ENCODE results near the gene NUDT19. TPM values are rescaled to one million over a fixed set of nuclear protein-coding genes. Genes with fewer than 3 reads are reported as not detected.

Gene NUDT19
- total and polyA plus RNA-seq, 2 experiments from 2014 or later = 2.4 to 3.9 TPM

GRCh38 chr19:32658075-32658474, 33.5 kb upstream of the NUDT19 start:
- Mint-ChIP-seq H3K27ac (peak overlapping the region; percentile 36; the same call in 1 of the 2 replicates), H3K36me3 (ENCODE audit: low read depth) (peaks cover 14% of the 10 kb centered on the region; the same call in 2 of the 3 replicates), H3K27me3 (ENCODE audit: insufficient read depth, low read depth, poor library complexity) (peaks cover 5% of the 10 kb centered on the region), H3K4me3 (no peak overlapping the region), H3K9me3 (no peaks in the 10 kb centered on the region), H3K4me1 (peaks cover 3% of the 10 kb centered on the region; the same call in 2 of the 3 replicates)
- H3K27ac ChIP-seq (ENCODE audit: low read depth) = no peak overlapping the region
- no peak overlapping the region for H3K4me2 ChIP-seq
- ATAC-seq (no peak), DNase-seq (ENCODE audit: low spot score) (no peak)
- H3K36me3 ChIP-seq (ENCODE audit: insufficient read depth) = no peaks in the 10 kb centered on the region
- H3K79me2 ChIP-seq (replicated peaks; ENCODE audit: insufficient read depth) = peaks cover 39% of the 10 kb centered on the region
- H3K4me3 ChIP-seq = no peak overlapping the region
- no peaks in the 10 kb centered on the region for H3F3A ChIP-seq (replicated peaks; ENCODE audit: low read depth)
- H3K27me3 ChIP-seq (ENCODE audit: insufficient read depth) = no peaks in the 10 kb centered on the region
- H2AFZ ChIP-seq = no peak overlapping the region
- peaks cover 13% of the 10 kb centered on the region for H4K20me1 ChIP-seq (replicated peaks; ENCODE audit: insufficient read depth)
- TF ChIP-seq, protein P1, sequence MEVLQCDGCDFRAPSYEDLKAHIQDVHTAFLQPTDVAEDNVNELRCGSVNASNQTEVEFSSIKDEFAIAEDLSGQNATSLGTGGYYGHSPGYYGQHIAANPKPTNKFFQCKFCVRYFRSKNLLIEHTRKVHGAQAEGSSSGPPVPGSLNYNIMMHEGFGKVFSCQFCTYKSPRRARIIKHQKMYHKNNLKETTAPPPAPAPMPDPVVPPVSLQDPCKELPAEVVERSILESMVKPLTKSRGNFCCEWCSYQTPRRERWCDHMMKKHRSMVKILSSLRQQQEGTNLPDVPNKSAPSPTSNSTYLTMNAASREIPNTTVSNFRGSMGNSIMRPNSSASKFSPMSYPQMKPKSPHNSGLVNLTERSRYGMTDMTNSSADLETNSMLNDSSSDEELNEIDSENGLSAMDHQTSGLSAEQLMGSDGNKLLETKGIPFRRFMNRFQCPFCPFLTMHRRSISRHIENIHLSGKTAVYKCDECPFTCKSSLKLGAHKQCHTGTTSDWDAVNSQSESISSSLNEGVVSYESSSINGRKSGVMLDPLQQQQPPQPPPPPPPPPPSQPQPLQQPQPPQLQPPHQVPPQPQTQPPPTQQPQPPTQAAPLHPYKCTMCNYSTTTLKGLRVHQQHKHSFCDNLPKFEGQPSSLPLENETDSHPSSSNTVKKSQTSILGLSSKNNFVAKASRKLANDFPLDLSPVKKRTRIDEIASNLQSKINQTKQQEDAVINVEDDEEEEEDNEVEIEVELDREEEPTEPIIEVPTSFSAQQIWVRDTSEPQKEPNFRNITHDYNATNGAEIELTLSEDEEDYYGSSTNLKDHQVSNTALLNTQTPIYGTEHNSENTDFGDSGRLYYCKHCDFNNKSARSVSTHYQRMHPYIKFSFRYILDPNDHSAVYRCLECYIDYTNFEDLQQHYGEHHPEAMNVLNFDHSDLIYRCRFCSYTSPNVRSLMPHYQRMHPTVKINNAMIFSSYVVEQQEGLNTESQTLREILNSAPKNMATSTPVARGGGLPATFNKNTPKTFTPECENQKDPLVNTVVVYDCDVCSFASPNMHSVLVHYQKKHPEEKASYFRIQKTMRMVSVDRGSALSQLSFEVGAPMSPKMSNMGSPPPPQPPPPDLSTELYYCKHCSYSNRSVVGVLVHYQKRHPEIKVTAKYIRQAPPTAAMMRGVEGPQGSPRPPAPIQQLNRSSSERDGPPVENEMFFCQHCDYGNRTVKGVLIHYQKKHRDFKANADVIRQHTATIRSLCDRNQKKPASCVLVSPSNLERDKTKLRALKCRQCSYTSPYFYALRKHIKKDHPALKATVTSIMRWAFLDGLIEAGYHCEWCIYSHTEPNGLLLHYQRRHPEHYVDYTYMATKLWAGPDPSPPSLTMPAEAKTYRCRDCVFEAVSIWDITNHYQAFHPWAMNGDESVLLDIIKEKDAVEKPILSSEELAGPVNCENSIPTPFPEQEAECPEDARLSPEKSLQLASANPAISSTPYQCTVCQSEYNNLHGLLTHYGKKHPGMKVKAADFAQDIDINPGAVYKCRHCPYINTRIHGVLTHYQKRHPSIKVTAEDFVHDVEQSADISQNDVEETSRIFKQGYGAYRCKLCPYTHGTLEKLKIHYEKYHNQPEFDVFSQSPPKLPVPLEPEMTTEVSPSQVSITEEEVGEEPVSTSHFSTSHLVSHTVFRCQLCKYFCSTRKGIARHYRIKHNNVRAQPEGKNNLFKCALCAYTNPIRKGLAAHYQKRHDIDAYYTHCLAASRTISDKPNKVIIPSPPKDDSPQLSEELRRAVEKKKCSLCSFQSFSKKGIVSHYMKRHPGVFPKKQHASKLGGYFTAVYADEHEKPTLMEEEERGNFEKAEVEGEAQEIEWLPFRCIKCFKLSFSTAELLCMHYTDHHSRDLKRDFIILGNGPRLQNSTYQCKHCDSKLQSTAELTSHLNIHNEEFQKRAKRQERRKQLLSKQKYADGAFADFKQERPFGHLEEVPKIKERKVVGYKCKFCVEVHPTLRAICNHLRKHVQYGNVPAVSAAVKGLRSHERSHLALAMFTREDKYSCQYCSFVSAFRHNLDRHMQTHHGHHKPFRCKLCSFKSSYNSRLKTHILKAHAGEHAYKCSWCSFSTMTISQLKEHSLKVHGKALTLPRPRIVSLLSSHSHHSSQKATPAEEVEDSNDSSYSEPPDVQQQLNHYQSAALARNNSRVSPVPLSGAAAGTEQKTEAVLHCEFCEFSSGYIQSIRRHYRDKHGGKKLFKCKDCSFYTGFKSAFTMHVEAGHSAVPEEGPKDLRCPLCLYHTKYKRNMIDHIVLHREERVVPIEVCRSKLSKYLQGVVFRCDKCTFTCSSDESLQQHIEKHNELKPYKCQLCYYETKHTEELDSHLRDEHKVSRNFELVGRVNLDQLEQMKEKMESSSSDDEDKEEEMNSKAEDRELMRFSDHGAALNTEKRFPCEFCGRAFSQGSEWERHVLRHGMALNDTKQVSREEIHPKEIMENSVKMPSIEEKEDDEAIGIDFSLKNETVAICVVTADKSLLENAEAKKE (CRISPR knock-in tag; IDR thresholded peaks at IDR 0.05) = no peak
- TF ChIP-seq, protein P2, sequence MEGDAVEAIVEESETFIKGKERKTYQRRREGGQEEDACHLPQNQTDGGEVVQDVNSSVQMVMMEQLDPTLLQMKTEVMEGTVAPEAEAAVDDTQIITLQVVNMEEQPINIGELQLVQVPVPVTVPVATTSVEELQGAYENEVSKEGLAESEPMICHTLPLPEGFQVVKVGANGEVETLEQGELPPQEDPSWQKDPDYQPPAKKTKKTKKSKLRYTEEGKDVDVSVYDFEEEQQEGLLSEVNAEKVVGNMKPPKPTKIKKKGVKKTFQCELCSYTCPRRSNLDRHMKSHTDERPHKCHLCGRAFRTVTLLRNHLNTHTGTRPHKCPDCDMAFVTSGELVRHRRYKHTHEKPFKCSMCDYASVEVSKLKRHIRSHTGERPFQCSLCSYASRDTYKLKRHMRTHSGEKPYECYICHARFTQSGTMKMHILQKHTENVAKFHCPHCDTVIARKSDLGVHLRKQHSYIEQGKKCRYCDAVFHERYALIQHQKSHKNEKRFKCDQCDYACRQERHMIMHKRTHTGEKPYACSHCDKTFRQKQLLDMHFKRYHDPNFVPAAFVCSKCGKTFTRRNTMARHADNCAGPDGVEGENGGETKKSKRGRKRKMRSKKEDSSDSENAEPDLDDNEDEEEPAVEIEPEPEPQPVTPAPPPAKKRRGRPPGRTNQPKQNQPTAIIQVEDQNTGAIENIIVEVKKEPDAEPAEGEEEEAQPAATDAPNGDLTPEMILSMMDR (conservative IDR thresholded peaks at IDR 0.05; ENCODE audit: low read depth in 2 of 2) = no peak
- TF ChIP-seq ETS1 (IDR thresholded peaks at IDR 0.05) (no peak), ZNF114 (CRISPR knock-in tag; IDR thresholded peaks at IDR 0.05) (no peak), JUNB (IDR thresholded peaks at IDR 0.05; ENCODE audit: unreplicated experiment) (no peak), POLR2AphosphoS5 (IDR thresholded peaks at IDR 0.05; ENCODE audit: low read depth) (no peak), CREB1 (CRISPR knock-in tag; IDR thresholded peaks at IDR 0.05; ENCODE audit: low read depth) (no peak), ZNF331 (CRISPR knock-in tag; IDR thresholded peaks at IDR 0.05; ENCODE audit: low read depth) (no peak), NANOG (IDR thresholded peaks at IDR 0.05; ENCODE audit: borderline replicate concordance) (no peak), EZH2phosphoT487 (IDR thresholded peaks at IDR 0.05; ENCODE audit: unreplicated experiment) (no peak), STAT1 (IDR thresholded peaks at IDR 0.05; ENCODE audit: unreplicated experiment) (no peak), EZH2 (IDR thresholded peaks at IDR 0.05; ENCODE audit: low read depth, unreplicated experiment) (no peak)
- TF ChIP-seq, protein P3, sequence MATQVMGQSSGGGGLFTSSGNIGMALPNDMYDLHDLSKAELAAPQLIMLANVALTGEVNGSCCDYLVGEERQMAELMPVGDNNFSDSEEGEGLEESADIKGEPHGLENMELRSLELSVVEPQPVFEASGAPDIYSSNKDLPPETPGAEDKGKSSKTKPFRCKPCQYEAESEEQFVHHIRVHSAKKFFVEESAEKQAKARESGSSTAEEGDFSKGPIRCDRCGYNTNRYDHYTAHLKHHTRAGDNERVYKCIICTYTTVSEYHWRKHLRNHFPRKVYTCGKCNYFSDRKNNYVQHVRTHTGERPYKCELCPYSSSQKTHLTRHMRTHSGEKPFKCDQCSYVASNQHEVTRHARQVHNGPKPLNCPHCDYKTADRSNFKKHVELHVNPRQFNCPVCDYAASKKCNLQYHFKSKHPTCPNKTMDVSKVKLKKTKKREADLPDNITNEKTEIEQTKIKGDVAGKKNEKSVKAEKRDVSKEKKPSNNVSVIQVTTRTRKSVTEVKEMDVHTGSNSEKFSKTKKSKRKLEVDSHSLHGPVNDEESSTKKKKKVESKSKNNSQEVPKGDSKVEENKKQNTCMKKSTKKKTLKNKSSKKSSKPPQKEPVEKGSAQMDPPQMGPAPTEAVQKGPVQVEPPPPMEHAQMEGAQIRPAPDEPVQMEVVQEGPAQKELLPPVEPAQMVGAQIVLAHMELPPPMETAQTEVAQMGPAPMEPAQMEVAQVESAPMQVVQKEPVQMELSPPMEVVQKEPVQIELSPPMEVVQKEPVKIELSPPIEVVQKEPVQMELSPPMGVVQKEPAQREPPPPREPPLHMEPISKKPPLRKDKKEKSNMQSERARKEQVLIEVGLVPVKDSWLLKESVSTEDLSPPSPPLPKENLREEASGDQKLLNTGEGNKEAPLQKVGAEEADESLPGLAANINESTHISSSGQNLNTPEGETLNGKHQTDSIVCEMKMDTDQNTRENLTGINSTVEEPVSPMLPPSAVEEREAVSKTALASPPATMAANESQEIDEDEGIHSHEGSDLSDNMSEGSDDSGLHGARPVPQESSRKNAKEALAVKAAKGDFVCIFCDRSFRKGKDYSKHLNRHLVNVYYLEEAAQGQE (IDR thresholded peaks at IDR 0.05; ENCODE audit: unreplicated experiment) = no peak
- no peaks in the 10 kb centered on the region for H3K9me2 ChIP-seq (ENCODE audit: insufficient read depth)
- no peaks in the 10 kb centered on the region for H3K4me1 ChIP-seq (ENCODE audit: insufficient read depth)

Data from GM23338 (cell line).